NCI-H2107 (cell line): ENCODE data around the gene S1PR3.

Experiments used
- DNase-seq: peaks from one replicate; lab custom pipeline; 2025; lab: John Stamatoyannopoulos, UW

S1PR3 gene

DNA sequence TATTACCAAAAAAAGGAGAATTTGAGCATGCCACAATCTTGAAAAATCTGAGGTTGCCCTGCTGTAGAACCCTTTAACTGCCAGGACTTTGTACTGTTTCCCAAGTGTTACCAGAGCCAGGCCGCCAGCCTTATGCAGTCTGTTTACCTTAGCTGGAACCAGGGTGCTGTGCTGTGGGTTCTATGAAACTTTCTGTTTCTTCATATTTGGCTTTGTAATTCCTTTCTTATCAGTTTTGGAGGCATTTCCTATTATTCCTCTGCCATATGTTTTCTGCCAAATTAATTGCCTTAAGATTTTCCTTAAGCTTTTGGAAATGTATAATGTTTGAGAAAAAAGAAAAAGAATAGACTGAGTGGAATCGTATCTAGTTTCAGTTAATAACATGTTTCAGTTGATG, 2.1 kb downstream of the S1PR3 start:
- no peak for DNase-seq

DNA sequence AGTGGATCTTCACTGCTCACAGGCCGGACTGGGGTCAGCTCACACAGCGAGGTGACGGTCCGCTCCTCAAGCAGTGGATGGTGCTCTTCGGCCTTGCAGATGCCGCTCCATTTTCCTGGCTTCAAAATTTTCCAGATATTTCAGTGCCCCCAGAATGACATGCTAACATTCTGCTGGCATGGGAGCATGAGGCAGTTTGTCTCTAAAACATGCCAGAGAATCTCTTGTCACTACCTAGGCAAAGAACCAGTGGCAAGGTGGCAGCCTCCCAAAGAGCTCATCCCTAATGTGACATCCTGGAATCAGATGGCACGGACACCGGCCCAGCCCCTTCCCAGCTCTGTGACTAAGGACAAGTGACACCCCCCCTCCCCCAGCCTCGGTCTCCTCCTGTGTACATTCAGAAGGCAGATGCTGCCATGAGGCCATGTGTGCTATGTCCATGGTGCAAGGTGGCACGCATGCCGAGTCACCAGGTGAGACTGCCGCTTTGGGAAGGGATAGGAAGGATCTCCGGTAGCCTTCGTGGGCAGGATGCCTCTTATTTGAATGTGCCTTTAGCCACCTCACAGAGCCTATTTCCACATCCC, 2.7 kb downstream of the S1PR3 start:
- DNase-seq: no peak

DNA sequence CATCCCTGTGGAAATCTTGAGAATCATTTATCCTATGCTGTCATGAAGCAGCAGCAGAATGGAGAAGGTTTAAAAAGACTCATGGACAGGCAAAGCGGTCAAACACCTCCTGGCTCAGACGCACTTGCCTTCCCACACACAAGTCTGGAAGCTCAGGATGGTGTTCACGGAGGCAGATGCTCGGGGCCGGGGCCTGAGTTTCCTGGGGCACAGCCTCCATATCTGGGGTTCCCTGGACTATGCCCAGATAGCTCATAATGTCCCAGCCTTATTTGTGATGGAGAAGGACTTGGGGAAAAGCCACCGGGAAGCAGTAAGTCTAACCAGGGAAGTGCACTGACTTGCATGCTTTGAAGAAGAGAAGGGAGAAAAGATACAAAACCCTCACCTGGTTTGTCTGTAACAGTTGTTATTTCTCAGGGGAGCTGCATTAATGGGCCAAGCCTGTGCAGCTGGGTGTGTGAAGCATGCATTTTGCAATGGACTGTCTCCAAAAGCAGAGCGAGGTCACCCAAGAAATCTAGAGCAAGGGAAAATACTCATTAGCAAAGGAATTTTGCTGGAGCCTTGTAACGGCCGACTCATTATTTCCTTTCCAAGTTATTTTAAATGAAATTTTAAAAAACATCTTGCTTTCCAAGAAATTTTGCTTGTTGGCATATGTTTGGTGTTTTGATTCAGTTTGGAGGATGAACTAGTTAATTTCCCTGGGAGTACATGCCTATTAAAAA, 3.4 kb downstream of the S1PR3 start:
- DNase-seq: no peak

DNA sequence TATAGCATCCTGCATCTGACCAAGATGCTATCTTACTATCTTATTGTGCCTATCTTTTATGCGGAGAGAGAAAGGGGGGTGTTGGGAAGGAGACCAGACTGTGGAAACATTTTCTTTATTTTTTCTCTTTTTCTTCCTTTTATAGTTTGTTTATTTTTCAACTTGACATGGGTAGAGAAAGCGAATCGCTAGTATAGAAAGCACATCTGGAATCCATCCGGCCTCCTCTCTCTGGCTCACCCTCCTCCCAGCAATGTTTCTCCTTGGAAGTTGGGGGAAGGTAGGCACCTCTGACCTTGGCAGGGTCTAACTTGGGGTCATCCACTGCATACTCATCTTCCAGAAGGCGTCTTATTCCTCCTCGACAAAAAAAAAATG, 3.9 kb downstream of the S1PR3 start:
- no peak for DNase-seq

DNA sequence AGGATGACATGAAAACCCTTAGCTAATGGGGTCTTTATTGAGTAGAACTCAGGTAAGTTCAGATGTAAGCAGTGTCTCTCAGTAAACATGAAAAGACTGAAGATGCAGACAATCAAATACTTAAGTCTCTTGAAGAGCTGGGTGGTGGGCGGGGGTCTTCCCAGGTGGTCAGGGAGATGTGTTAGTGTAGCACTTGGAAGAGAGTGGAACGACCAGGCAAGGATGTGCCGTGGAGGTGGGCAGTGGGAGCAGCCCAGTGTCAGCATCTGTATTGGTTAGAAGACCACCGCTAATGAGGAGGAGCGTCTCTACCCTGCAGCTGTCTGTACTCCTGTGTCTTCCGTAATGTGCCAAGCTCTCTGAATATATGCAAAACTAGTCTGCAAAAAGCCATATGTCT, 4.4 kb downstream of the S1PR3 start:
- DNase-seq: no peak

DNA sequence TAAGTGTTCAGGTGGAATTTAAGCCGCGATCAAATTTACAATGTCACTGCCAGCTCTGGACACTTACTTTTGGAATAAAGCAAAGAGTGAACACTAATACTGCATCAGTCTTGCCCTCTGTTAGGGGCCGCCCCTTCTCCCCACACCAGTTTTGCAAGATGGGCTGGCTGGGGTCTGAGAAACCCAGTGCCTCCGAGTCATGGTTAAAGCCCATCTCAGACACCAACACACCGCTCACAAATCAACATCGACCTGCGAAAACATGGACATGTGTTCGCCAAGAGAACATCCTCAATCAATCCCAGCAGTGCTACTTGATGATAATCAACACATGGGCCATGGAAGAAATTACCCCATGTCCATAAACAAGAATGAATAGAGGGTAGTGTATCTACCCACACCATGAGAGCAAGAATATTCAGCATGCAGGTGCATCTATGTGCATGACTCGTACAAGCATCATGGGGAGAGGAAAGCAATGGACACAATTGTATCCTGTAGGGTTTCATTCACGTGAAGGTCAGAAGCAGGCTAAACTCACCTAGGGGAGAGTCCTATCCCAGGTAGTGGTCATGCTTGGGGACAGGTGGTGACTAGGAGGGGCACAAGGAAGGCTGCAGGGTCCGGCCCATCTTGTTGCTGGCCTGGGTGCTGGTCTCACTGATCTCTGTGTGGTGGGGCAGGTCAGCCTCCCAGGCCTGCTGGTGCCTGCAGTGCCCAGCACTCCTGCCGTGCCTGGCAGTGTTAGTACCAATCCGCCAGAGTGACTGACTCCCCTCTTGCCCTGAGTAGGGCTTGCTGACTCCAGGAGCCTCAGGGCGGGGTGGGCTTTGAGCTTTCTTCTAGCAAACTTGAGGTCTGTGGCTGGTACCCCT, 5.0 kb downstream of the S1PR3 start:
- no peak for DNase-seq

DNA sequence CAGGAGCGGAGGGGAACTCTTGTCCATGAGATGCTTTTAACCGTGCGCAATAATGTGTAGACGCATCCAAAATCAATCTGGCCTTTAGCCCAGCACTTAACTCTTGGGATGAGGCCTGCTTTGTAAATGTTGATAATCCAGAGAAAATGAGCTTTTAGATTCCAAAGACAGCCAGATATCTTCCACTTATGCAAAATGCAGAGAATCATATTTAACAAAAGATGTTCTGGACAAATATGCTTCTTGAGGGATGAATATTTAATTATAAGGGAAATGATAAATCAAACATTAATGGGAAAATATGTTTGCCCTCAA, 5.6 kb downstream of the S1PR3 start:
- no peak for DNase-seq

DNA sequence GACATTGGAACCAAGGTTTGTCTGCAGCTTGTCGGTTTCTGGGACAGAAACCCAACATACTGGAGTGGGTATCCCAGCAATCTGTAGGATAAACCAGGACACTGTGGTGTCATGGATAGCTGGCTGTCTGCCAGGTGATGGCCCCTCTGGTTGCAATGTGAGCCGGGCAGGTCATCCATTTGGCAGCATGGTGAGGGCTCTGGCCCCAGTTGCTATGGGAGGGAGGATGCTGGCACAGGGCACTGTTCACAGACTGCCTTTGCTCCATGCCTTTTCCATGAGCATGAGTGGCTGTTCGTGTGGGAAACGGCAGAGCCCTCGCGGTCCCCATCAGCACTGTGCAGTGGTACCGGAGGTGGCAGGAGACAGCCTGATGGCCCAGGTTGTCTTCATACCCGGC, 6.4 kb downstream of the S1PR3 start:
- no peak for DNase-seq

DNA sequence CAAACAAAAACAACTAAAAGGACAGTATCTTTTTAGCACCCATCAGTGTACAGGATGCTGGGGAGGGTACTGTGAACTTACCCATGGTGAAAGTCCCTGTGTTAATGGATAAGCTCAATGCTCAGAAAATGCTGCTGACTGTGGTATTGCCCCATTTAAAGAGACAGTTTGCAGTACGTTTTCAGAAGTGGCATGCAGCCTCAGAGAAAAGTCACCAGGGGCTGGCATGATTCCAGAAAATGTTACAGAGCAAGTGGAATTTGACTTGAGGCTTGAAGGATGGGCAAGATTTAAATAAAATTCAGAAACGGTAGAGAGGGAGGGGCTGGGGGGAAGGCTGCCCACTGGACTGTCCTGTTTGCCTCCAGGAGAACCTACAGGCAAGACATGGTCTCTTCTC, 7.2 kb downstream of the S1PR3 start:
- DNase-seq: no peak

DNA sequence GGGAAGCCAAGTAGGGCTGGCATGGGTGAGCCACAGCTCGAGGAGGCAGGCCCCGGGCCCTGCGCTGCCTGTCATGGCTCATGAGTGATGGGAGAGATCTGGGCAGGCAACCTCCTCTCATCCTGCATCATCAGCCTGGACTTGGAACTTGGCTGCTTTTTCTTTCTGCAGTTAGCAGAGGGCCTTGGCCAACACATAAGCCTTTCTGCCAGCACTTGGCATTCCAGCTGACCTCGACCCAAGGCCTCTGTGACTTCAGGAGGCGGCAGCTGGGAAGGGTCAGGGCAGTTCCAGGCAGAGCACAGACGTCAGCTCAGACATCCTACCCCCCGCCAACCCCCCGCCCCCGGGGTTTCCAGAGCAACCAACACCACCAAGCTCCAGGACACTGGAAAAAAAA, 7.6 kb downstream of the S1PR3 start:
- no peak for DNase-seq

DNA sequence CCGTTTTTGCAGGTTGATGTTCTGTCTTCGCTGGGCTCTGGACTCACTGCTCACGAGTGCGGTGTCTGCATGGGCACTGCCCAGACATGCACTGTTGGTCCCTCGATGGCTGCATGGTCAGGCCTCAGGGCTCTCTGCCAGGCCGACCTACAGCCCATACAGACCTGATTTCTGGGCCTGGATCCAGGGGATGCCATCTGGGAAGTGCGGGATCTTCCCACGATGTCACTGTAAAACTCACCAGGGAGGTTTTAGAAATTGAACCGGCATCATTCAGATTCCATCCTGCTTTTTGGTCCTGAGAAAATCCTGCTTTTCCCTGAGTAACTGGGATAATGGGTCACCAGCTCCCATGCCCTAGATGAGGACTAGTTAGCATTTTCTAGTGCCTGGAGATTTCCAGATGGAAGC, 9.1 kb downstream of the S1PR3 start:
- no peak for DNase-seq

DNA sequence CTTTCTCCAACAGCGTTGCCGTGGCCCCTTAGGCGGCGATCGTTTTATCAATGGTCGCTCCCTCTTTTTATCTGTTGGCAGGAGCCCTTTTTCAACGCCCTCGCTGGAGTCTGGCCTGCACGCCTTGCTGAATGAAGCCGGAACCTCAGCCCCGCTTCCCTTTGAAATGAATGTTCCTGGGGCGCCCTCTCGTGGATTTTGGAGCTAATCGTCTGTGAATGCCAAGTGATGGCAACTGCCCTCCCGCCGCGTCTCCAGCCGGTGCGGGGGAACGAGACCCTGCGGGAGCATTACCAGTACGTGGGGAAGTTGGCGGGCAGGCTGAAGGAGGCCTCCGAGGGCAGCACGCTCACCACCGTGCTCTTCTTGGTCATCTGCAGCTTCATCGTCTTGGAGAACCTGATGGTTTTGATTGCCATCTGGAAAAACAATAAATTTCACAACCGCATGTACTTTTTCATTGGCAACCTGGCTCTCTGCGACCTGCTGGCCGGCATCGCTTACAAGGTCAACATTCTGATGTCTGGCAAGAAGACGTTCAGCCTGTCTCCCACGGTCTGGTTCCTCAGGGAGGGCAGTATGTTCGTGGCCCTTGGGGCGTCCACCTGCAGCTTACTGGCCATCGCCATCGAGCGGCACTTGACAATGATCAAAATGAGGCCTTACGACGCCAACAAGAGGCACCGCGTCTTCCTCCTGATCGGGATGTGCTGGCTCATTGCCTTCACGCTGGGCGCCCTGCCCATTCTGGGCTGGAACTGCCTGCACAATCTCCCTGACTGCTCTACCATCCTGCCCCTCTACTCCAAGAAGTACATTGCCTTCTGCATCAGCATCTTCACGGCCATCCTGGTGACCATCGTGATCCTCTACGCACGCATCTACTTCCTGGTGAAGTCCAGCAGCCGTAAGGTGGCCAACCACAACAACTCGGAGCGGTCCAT, 10.0 kb downstream of the S1PR3 start:
- peak; percentile 48 for DNase-seq

DNA sequence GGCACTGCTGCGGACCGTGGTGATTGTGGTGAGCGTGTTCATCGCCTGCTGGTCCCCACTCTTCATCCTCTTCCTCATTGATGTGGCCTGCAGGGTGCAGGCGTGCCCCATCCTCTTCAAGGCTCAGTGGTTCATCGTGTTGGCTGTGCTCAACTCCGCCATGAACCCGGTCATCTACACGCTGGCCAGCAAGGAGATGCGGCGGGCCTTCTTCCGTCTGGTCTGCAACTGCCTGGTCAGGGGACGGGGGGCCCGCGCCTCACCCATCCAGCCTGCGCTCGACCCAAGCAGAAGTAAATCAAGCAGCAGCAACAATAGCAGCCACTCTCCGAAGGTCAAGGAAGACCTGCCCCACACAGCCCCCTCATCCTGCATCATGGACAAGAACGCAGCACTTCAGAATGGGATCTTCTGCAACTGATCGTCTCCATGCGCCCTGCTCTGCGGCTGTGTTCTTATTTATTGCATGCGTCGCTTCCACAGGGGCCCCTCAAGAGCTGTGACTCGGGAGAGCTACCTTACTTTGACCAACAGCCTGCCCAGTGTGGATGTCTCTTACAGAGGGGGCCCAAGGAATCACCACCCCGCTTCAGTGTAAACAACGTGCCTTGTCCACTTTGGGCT, 10.8 kb downstream of the S1PR3 start:
- no peak for DNase-seq

DNA sequence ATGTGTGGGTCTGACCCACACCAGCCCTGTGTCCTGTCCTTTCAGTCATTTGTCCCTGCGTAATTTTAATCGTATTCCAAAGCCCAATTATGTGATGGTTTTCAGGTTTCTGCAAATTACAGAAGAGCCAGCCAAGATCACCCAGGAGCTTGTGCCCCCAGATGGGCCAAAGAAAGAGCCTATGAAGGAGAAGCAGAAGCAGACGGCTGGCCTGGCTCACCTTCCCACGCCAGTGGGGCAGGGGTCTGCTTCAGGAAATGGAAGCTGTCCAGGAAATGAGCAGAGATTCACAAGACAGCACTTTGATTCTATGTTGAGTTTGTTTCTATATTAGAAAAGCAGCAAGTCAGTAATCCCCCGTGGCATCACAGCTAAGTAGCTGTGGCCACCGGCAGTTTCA, 11.7 kb downstream of the S1PR3 start:
- no peak for DNase-seq

DNA sequence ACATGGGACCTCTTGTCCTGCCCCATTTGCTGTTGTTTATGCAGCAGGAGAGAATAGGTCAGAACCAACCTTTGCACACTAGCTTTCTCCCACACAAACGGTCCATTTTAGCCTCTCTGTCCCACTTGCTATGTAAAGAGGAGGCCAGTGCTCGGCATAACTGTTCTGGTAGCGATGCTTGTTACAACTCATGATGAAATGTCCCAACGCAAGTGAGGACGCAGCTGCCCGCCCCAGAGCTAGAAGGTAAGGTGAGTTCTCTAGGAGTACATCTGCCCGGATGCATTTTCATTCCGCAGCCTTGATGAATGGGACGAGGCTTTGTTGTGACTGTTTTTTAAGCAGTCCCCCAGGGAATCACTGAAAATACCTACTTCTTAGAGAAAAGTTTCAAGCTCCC, 14.1 kb downstream of the S1PR3 start:
- DNase-seq: no peak

DNA sequence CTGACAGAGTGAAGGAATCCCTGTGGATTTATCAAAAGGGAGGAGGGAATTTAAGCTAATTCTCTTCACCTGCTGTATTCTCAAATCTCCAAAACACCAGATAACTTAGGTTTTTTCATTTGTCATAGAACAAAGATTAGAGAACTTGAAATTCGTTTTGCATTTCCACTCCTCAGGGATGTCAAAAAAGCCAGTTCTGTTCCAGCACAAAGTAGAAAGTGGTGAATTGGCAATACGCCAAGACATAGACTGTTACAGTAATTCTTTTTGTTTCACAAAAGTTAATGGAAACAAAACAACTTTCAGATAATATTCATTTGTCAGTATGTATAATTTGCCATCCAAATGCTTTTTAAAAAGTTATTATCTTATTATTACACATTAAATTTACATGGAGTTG, 15.0 kb downstream of the S1PR3 start:
- DNase-seq: no peak

DNA sequence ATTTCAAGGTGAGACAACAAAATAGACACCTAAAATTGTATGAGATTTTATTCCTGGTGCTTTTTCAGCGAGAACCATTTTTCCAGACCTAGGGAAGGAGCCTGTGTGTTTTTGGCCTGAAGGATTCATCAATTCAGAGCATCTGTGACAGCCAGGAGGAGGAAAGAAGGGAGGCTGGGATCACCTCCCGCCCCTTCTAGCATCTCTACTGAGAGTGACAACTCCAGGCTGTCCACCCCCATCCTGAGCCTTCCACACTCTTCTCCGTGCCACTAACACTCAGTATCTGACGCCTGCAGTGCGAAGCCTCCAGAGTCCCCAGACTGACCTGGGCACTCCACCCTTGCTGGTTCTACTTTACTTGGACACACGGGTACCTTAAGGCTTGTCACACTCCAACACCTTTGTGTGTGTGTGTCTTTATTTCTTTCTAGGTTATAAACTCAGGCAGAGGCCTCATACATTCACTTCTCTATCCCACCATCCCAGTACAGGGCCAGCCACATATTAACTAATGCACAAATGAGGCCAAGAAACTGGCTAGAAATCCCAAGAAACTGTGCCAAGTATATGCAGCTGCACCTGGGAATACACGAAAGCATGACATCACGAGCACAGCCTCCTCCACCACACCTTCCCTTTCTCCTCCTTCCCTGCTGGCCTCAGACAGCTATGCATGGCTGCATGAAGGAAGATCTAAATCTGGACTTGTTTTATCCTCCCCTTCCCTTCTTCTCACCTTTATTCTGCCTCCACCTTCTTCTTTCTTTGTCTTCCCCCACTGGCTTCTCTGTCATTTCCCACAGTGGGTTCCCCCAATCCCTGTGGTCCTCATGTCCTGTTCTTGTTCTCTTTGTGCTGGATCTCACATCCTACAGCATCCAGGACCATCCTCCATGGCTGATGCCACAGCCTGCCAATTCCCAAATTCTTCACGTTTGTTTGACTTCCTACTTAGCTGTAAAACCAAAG, 16.0 kb downstream of the S1PR3 start:
- DNase-seq: no peak

DNA sequence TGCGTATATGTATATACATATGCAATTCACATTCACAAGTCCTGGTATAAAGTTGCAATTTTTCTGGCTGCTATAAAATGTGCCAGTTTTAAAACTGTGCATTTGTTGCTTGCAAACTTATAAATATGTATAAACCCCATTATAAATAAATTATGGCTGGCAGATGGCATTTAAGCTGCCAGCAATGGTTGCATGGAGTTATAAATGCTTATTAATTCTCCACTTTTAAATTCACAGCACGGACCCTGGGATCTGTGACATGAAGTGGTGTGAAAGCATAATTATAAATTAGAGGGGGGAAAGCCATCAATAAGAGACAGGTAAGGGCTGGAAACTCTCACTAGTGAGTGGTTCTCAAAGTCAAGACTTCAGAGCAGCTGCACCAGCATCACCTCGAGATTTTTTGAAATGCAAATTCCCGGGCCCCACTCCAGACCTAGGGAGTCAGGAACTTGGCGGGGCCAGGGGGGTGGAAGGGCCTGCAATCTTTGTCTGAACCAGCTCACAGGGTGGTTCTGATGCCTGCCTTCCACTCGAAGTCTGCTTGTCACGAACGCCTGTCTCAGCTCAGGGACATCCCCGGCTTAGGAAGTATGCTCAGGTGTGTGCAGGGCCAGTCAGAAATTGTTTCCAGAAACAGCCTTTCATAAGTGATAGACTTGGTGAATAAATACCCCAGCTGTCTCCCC, 16.9 kb downstream of the S1PR3 start:
- no peak for DNase-seq

DNA sequence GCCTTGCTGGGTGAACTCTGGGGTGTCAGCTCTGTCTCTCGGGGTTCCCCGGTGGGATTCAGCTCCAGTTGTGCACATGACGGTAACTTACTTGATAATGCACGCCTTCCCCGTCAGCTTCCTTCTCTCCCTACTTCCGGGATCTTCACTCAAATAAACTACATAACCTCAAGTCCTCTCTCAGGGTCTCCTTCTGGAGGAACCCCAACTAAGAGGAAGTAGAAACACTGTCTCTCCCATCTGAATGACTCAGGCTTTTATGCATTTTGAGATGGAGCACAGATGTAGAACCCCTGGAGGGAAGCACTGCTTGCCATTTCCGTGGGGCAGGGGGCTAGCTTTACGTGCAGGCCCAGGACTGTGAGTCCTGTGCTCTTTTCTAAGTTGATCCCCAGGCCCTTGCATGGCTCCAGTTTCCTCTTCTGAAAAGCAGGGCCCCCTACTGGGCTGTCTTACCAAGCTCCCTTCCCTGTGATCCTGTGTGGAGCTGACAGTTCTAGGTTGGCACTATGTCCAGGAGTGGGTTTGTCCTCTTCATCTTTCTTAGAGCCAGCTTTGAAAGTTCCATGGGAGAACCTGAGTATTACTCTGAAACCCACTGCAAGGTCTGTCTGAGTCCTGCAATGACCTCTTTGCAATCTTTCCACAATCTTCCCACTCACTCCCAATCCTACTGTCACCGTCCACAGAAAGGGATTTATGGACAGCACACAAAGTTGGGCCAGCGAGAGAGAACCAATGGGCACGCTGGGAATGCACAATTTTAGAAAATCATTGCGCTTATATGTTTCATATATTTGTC, 17.7 kb downstream of the S1PR3 start:
- no peak for DNase-seq
